Muscle layer of duodenum (tissue), 2 donors: ENCODE data around the gene METTL16.
A peak's percentile ranks its signal among the peaks of the same experiment; 100 is the strongest.

Source experiments
- H3K27ac ChIP-seq: one replicate; pipeline ENCODE4 v1.7.0; 2013; ENCODE audit warnings: mild to moderate bottlenecking, low read length
- H3K27me3 ChIP-seq: one replicate; pipeline ENCODE4 v1.7.0; 2013; ENCODE audit warnings: low read depth, mild to moderate bottlenecking, control low read depth, low read length
- H3K36me3 ChIP-seq, 2 donors: one replicate each; pipeline ENCODE4 v1.7.0; 2013; ENCODE audit warnings: low read length in 2 of 2, control low read depth in 1 of 2, mild to moderate bottlenecking in 1 of 2; ENCODE audit not compliant: insufficient read depth in 2 of 2, control insufficient read depth in 1 of 2
- H3K4me1 ChIP-seq, 2 donors: one replicate each; pipeline ENCODE4 v1.7.0; 2013; ENCODE audit warnings: low read length in 2 of 2, mild to moderate bottlenecking in 2 of 2, control low read depth in 1 of 2, moderate library complexity in 1 of 2; ENCODE audit not compliant: insufficient read depth in 2 of 2, control insufficient read depth in 1 of 2
- H3K4me3 ChIP-seq, 2 donors: one replicate each; pipeline ENCODE4 v1.7.0; 2013; ENCODE audit warnings: low read length in 2 of 2, low read depth in 1 of 2, mild to moderate bottlenecking in 1 of 2
- H3K9me3 ChIP-seq, 2 donors: one replicate each; pipeline ENCODE4 v1.7.0; 2013; ENCODE audit warnings: low read length in 2 of 2, control low read depth in 1 of 2, mild to moderate bottlenecking in 1 of 2; ENCODE audit not compliant: control insufficient read depth in 1 of 2
- donor health status: healthy.

The METTL16 gene

DNA sequence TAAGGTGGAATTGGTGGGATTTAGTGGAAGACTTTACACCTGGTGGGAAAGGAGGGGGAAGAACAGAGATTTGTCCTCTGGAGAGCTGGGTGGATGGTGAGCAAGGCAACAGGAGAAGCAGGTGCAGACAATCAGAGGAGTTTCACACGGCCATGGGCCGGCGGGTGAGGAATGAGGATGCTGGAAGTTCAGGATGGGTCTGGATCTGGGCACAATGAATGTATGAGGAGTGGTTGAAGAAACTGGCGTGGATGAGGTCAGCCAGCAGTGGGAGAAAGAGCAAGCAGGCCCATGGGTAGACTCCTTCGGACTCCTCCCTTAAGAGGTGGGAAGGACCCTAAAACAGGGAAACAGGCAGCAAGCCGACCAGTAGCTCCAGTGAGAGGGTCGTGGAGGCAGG, 100.7 kb downstream of the METTL16 start:
- no peak overlapping the region for H3K27ac ChIP-seq
- H3K4me1 ChIP-seq = peaks cover 12 to 17% of the 10 kb centered on the region in 2 donors

GRCh38 chr17:2406903-2407790, 104.5 kb downstream of the METTL16 start:
- H3K27ac ChIP-seq = peak overlapping the region; percentile 98
- H3K36me3 ChIP-seq = peaks cover 0 to 9% of the 10 kb centered on the region in 2 donors
- H3K9me3 ChIP-seq = no peaks in the 10 kb centered on the region
- peak overlapping the region in 1 of 2 donors; percentile 37 for H3K4me3 ChIP-seq
- peaks cover 33 to 50% of the 10 kb centered on the region in 2 donors for H3K4me1 ChIP-seq
- H3K27me3 ChIP-seq = no peaks in the 10 kb centered on the region

More for the DNA sequence above, 100.7 kb downstream of the METTL16 start:
- H3K4me3 ChIP-seq = no peak overlapping the region
- no peaks in the 10 kb centered on the region for H3K27me3 ChIP-seq
- no peaks in the 10 kb centered on the region for H3K9me3 ChIP-seq
- peaks cover 6 to 21% of the 10 kb centered on the region in 2 donors for H3K36me3 ChIP-seq

GRCh38 chr17:2406271-2406902, 105.3 kb downstream of the METTL16 start:
- Histone ChIP-seq H3K4me1 (peaks cover 33 to 50% of the 10 kb centered on the region in 2 donors), H3K27ac (peak overlapping the region; percentile 98)

GRCh38 chr17:2405247-2405926, 106.3 kb downstream of the METTL16 start:
- Histone ChIP-seq H3K36me3 (peaks cover 0 to 11% of the 10 kb centered on the region in 2 donors), H3K9me3 (no peaks in the 10 kb centered on the region), H3K4me1 (peaks cover 33 to 50% of the 10 kb centered on the region in 2 donors), H3K27me3 (no peaks in the 10 kb centered on the region), H3K27ac (peak overlapping the region; percentile 98), H3K4me3 (no peak overlapping the region)

More at GRCh38 chr17:2406271-2406902, 105.3 kb downstream of the METTL16 start:
- H3K4me3 ChIP-seq = peak overlapping the region in 1 of 2 donors; percentile 37
- H3K36me3 ChIP-seq = peaks cover 0 to 13% of the 10 kb centered on the region in 2 donors
- no peaks in the 10 kb centered on the region for H3K9me3 ChIP-seq
- H3K27me3 ChIP-seq = no peaks in the 10 kb centered on the region

GRCh38 chr17:2403044-2403443, 108.6 kb downstream of the METTL16 start:
- Histone ChIP-seq H3K4me3 (no peak overlapping the region), H3K27me3 (no peaks in the 10 kb centered on the region), H3K9me3 (no peaks in the 10 kb centered on the region), H3K36me3 (peaks cover 0 to 22% of the 10 kb centered on the region in 2 donors), H3K27ac (peak overlapping the region; percentile 81), H3K4me1 (peaks cover 39 to 56% of the 10 kb centered on the region in 2 donors)

- H3K27ac ChIP-seq = peak overlapping the region; percentile 81
- H3K4me3 ChIP-seq = peak overlapping the region; percentile 57 to 59
- H3K36me3 ChIP-seq = peaks cover 0 to 22% of the 10 kb centered on the region in 2 donors
- H3K27me3 ChIP-seq = no peaks in the 10 kb centered on the region
- peaks cover 43 to 60% of the 10 kb centered on the region in 2 donors for H3K4me1 ChIP-seq
- no peaks in the 10 kb centered on the region for H3K9me3 ChIP-seq
Measured at GRCh38 chr17:2402544-2402943, 109.1 kb downstream of the METTL16 start.

DNA sequence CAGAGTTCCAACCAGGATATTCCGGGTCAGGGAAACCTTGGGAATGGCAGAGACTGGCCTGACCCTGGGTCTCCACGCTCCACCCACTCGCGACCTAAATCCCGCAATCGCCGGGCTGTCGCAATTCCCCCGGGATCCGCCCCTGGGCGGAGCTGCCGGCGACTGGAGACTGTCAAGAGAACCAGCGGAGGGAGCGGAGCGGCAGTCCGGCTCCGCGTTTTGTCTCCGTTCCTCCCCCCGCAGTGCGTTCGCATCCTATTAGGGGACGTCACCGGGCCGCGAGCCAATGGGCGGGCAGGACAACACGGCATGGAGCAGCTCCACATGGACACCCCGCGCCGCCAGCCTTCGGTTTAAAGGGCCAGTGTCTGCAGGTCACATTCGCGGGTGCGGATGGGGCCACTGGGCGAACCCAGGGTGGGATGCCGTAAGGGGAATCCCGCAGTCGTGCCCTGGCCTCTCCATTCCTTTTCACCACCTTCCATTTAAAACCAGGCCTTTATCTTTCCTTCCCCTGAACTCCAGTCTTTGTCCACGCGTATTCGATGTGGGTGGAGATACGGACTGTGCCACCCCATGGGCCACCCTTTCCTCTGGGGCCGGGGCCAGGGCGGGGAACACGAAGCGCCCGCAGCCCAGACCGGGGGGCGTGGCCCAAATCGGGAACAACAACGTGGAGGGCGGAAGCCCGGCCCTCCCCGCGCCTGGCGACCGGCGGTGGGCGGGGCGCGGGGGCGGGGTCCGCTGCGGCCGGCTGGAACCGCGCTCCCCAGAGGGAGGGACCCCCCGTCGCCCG, 110.1 kb downstream of the METTL16 start:
- no peaks in the 10 kb centered on the region for H3K9me3 ChIP-seq
- H3K36me3 ChIP-seq = peaks cover 0 to 21% of the 10 kb centered on the region in 2 donors
- no peaks in the 10 kb centered on the region for H3K27me3 ChIP-seq
- H3K27ac ChIP-seq = peak overlapping the region; percentile 99
- peaks cover 39 to 58% of the 10 kb centered on the region in 2 donors for H3K4me1 ChIP-seq
- peak overlapping the region; percentile 52 to 98 for H3K4me3 ChIP-seq

DNA sequence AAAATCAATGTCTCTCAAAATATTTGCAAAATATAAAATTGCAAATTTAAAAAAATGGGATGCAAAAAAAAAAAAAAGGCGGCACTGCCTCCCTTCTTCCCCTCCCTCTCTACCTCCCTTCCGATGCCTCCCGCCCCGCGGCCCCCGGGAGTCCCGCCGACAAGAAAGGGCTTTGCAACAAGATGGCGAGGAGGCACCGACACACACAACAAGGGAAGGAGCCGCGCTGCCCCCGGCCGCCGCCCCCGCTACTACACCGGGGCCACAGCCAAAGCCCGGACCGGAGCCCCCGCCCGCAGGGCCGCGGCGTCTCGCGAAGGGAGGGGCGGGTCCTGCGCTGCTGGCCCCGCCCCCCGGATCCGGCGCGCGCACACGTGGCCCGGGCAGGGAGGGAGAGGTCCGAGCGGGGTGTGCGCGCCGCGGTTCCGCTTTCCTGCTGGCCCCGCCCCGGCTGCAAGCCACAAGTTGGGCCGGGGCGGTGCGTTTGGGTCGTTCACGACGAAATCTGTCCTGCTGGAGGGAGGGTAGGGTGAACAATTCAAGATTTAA, 110.7 kb downstream of the METTL16 start, which contains the start of gene MNT:
Gene MNT (minus strand): TSS at position 184 of the 549 bp plus-strand sequence. CDS start 348 bp downstream, outside the sequence.
- Histone ChIP-seq H3K4me3 (peak within 1 kb of the TSS; percentile 86 to 98), H3K27ac (peak within 1 kb of the TSS; percentile 99), H3K9me3 (no peaks in the 10 kb centered on the region), H3K27me3 (no peaks in the 10 kb centered on the region), H3K4me1 (peaks cover 36 to 58% of the 10 kb centered on the region in 2 donors), H3K36me3 (peaks cover 0 to 18% of the 10 kb centered on the region in 2 donors)

DNA sequence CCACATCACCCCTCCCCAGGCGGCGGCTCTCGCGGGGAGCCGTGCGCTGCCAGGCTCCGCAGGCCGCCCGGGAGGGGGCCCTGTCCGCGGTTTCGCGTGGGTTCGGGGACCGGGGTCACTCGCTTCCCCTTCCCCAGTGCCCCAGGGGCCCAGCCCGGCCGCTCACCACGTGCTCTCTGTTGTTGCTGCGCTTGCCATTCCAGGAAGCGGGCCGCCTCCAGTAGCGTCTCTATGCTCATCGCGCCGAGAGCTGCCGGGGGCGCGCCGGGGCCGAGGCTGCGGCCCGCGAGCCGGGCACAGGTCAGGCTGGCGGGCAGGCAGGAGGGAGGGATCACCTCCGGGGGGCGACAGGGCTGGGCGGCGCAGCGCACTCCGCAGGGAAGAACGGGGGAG, 111.2 kb downstream of the METTL16 start:
- peaks cover 0 to 18% of the 10 kb centered on the region in 2 donors for H3K36me3 ChIP-seq
- no peaks in the 10 kb centered on the region for H3K27me3 ChIP-seq
- peak overlapping the region; percentile 86 to 98 for H3K4me3 ChIP-seq
- H3K9me3 ChIP-seq = no peaks in the 10 kb centered on the region
- H3K27ac ChIP-seq = peak overlapping the region; percentile 99
- peaks cover 38 to 58% of the 10 kb centered on the region in 2 donors for H3K4me1 ChIP-seq
